NK-92 treated with Interleukin-12 subunit alpha and Interleukin-12 subunit beta, amount 100 ng/mL, for 24 hours (cell line): ENCODE results near the gene PLEKHG4B.
"Not testable (repeated sequence)": the region's sequence is repeated elsewhere in the genome, so short reads cannot be mapped to it uniquely, and the experiment has no call there.

Experiments used
- DNase-seq: peaks from one replicate; lab custom pipeline; 2025; lab: John Stamatoyannopoulos, UW

PLEKHG4B gene

DNA sequence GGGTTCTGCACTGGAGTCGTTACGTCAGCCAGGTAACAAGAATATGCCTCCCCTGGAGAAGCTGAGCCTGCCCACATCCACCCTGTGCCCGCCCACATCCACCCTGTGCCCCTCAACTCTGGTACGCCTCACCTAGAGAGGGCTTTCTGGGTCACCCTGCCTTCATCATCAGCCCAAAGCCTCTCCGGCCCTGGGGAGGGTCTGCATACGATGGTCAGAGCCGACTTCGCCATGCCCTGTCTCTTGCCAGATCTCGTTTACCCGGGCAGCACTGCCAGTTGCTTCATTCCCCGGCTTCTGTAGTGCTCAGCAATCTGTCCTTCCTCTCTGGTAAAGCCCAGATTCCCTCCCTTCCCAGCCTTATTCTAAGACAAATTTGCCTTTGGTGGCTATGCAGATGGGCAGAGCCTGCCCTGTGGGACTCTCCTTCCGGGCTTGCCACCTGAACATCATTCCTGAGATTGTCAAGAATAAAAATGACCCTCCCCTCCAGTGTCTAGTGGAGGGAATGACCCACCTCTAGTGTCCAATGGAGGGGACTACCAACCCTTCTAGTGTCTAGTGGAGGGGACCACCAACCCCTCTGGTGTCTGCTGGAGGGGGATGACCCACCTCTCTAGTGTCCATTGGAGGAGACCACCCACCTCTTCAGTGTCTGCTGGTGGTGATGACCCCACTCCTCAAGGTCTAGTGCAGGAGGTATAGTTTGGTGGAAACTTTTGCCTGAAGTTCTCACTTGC lies 3.4 kb downstream of the PLEKHG4B start:
- DNase-seq: no peak

DNA sequence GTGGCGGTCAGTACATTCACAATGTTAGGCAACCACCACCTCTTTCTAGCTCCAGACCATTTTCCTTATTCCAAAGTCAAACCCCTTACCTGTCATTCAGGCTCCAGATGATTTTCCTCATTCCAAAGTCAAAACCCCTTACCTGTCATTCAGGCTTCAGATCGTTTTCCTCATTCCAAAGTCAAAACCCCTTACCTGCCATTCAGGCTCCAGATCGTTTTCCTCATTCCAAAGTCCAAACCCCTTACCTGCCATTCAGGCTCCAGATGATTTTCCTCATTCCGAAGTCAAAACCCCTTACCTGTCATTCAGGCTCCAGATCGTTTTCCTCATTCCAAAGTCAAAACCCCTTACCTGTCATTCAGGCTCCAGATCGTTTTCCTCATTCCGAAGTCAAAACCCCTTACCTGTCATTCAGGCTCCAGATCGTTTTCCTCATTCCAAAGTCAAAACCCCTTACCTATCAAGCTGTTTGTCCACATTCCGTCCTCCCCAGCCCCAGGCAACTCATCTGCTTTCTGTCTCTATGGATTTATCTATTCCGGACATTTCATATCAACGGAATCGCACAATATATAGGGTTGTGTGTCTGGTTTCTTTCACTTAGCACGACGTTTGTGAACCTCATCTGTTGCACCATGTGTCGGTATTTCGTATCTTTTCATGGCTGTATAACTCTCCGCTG lies 5.2 kb downstream of the PLEKHG4B start:
- no peak for DNase-seq

DNA sequence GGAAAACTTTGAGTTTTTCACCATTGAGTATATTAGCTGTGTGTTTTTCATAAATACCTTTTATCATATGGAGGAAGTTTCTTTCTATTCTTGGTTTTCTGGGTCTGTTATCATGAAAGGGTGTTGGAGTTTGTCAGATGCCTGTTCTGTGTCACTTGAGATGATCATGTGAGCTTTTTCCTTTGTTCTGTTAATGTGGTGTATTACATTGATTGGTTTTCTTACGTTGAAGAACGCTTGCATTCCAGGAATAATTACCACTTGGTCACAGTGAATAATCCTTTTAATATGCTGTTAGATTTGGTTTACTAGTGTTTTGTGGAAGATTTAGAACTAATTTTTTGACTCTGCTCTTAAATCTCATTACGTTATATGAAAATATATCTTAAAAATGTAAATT lies 7.8 kb downstream of the PLEKHG4B start:
- DNase-seq: no peak

DNA sequence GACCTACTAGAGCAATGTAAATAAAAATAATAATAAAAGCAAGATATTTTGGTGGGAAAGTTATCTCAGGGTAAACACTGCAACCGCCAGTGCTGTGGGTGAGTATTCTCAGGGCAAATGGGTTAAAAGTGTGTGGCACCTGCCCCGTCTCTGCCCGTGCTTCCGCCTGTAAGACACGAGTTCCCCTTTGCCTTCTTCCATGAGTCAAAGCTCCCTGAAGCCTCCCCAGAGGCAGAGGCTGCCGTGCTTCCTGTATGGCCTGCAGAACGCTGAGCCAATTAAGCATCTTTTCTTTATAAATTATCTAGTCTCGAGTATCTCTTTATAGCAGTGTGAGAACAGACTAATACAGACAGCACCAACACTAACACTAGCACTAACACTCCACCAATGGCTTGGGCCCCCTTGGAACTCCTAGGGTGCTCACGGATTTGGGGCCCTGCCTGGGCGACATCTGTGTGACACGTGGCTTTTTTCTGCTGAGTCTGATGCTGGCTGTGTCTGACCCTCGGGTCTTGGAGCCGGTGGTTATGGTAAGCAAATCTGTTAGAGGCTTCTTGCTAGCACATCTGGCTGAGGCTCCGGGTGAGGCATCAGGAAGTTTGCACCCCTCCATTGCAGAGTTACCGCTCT lies 10.6 kb downstream of the PLEKHG4B start:
- no peak for DNase-seq

DNA sequence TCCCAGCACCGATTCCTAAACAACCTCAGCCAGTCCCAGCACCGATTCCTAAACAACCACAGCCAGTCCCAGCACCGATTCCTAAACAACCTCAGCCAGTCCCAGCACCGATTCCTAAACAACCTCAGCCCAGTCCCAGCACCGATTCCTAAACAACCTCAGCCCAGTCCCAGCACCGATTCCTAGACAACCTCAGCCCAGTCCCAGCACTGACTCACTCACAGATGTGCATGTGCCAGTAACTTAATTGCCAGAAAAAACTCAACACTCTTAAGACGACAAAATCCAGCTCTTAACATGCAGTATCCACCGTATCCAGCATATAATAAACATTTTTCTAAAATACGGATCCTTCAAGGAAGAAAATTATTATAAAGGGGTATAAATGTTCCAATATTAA lies 12.1 kb downstream of the PLEKHG4B start:
- not testable (repeated sequence) for DNase-seq

DNA sequence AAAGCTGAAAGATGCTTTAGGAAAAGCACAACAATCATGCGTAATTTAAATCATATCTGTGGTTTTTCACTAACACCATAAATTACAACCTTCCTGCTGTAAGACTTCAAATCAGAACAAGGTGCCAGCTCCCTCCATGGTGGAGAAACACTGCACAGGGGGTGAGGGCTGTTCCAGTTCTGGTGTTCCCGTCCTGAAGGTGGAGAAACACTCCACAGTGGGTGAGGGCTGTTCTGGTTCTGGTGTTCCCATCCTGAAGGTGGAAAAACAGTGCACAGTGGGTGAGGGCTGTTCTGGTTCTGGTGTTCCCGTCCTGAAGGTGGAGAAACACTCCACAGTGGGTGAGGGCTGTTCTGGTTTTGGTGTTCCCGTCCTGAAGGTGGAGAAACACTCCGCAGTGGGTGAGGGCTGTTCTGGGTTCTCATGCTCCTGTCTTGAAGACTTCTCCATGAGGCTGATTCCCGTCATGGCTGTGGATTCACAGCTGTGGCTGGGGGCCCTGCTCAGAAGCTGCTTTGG lies 12.9 kb downstream of the PLEKHG4B start:
- no peak for DNase-seq

DNA sequence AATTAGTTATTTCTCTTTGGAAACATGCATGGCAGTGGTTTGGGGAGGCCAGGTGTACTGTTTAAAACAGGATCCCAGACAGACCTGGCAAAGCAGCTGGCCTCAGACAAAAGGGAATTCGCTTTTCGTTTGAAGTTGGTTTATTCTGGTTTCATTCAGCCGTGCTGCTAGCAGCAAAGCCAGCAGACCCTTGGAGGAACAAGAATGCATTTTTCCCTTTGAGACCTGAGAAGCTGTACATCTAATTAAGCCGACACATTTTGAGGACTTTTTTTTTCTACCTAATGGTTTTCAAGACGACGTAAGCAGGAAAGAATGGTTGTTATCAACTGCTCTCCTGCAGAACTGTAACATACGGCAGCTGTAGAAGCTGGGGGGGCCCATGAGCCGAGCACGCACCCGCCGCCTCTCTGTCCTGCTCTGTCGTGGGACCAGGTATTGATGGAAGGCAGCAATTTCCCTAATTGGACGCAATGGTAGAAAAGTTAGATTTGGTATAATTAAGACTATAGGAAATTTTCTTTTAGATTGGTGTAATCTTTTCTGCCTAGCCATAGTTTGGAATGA lies 13.6 kb downstream of the PLEKHG4B start:
- DNase-seq: no peak

DNA sequence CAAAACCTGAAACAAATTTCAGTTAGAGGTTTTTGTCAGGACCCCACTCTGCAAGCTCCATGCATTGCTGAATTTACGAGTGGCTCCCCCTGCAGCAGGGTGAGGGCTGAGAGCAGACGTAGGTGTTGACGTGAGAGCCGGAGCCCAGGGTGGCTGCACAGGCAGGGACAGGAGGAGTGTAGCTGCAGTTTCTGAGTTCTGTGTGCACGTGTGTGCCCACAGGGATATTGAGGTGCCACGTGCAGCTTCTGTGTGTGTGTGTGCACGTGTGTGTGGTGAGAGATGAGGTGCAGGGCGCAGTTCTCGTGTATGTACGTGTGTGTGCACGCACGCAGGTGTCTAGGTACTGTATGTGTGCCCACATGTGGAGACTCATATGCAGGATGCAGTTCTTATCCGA lies 14.6 kb downstream of the PLEKHG4B start:
- DNase-seq: no peak

DNA sequence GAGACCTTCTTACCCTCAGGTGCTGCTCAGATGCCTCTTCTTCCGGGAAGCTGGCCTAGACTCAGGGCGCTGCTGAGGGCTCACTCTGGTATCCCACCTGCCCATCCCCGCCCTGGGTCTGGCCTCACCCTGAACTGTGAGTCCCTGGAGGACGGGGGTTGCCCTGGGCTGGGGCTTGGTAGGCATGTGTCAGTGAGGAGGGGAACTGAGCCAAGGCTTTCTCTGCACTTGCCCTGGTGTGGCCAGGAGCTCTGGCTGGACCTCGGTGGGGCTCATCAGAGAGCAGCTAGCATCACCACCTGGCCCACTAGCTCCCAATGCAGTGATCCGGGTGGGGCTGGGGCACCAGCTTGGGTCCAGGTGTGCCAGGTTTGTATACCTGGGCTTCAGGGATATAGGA lies 15.6 kb downstream of the PLEKHG4B start:
- DNase-seq: no peak

DNA sequence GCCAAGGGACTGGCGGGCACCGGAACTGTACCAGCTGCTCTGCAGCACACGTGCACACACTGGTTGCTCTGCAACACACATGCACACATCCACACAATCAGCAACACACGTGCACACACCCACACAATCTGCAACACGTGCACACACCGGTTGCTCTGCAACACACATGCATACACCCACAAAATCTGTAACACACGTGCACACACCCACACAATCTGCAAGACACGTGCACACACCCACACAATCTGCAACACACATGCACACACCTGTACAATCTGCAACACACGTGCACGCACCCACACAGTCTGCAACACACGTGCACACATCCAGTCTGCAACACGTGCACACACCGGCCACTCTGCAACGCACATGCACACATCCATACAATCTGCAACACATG lies 17.9 kb downstream of the PLEKHG4B start:
- no peak for DNase-seq

DNA sequence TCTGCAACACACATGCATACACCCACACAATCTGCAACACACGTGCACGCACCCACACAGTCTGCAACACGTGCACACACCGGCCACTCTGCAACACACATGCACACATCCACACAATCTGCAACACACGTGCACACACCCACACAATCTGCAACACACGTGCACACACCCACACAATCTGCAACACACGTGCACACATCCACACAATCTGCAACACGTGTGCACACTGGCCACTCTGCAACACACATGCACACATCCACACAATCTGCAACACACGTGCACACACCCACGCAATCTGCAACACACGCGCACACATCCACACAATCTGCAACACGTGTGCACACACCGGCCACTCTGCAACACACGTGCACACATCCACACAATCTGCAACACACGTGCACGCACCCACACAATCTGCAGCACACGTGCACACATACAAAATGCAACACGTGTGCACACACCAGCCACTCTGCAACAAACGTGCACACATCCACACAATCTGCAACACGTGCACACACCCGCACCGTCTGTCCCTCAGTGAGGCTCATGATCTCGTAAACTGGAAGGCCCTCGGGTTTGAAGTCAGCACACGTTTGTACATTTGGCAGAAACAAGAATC lies 18.4 kb downstream of the PLEKHG4B start:
- DNase-seq: no peak

DNA sequence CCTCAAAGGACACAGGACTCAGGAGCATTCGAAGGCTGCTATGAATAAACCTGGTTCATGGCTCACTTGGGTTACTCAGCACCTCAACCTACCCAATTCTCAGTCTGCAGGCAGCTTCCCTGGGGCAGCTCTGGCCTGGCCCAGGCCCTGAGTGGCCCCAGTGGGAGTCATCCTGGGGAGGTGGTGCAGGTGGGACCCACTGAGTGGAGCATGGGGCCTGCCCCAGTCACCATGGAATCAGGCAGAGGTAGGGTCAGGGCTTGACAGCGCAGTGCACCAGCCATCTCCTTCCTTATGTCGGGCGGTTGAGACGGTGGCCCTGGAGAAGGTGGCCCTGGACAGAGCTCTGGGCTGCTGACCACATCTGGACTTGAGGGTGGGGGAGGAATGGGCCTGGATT lies 19.2 kb downstream of the PLEKHG4B start:
- DNase-seq: no peak

DNA sequence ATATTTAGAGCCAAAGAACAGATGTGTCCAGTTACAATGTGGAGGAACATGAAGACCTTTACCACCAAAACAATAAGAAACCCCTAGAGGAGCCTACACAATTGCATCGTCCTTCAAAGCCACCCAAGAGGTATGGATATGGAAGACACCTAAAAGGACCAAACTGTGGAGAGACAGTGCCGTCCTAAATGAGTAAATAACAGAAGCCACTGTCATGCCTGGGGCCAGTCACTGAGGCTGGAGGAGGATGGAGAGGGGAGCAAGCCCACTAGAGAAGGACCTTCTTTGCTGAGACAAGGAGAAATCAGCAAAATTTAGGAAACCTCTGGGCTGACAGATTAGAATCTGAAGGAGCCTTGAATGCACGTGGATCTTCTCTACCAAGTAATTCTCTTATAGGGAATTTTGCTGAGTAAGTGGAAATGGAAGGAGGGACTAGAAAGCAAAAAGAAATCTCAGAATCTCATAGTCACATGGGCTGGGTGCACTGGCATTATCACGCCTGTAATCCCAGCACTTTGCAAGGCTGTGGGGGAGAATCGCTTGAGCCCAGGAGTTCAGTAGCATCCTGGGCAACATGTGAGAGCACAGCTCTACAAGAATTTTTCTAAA lies 27.6 kb downstream of the PLEKHG4B start:
- no peak for DNase-seq

DNA sequence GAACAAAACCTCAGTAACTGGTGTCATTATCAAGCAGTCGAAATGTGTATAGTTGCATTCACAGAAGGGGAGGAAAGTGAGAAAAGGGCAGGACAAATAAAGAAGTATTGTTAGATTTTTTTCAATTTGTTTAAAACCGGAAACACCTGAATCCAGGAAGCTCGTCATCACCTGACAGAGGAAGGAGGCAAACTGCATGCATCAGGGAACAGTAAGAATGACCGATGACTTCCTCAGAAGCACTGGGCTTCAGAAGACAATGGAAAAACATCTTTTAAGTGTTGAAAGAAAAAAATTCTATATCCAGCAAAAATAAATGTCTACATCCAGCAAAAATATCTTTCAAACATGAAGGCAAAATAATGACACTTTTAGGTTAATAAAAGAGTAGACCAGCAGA lies 29.5 kb downstream of the PLEKHG4B start:
- DNase-seq: no peak

DNA sequence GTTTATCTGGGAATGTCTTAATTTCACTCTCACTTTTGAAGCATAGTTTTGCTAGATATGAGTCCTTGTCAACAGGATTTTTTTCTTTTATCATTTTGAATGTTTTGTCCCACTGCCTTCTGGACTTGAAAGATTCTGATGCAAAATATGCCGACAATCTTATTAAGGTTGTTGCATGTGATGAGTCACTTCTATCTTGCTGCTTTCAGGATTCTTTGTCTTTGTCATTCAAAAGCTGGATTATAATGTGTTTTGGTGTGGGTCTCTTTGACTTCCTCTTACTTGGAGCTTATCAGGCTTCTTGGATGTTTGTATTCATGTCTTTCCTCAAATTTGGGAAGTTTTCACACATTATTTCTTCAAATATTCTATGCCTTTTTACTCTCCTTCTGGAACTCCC lies 33.8 kb downstream of the PLEKHG4B start:
- DNase-seq: no peak

DNA sequence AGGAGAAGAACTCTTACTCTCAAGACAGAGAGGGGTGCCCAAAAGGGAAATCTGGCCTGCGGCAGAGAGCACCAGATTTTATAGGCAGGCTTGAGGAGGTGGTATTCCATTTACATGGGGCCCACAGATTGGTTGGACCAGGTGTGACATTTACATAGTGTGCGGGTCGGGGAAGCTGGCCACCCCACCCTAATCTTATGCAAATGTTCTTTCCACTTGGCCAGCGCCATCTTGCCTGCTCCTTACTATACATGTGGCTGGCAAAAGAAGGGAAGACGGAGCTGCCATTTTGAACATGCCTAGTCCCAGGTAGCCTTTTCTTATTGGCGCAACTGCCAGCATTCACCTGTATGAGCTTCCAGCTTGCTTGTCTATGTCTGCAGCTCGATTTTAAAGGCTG lies 34.8 kb downstream of the PLEKHG4B start:
- DNase-seq: no peak

DNA sequence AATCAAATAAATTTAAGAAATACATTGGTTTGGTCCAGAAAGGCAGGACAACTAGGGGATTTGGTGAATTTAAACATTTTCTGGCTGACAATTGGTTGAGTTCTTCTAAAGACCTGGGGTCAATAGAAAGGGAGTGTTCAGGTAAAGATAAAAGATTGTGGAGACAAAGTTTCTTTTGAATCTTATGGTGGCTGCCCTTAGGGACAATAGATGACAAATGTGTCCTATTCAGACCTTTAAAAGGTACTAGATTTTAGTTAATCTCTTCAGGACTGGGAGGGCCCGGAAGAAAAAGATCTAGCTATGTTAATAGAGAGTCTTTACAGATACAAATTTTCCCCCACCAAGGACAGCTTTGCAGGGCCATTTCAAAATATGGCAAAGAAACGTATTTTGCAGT lies 35.9 kb downstream of the PLEKHG4B start:
- DNase-seq: no peak

DNA sequence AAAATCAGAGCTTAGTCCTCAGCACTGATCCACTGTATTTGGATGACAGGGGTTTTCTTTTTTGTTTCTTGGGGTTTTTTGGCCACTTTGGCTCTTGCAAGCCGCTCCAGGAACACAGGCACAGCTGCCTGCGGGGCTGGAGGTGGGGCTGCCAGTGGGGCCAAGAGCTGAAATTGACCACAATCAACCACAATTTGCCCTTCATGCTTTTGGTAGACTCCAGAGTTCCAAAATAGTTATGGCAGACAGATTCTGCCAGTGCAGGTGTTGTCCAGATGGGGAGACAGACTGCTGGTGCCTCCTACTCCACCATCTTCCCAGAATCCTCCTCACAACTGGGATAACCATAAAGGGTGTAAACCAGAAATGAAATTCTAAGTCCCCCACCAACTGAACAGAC lies 36.5 kb downstream of the PLEKHG4B start:
- DNase-seq: no peak

DNA sequence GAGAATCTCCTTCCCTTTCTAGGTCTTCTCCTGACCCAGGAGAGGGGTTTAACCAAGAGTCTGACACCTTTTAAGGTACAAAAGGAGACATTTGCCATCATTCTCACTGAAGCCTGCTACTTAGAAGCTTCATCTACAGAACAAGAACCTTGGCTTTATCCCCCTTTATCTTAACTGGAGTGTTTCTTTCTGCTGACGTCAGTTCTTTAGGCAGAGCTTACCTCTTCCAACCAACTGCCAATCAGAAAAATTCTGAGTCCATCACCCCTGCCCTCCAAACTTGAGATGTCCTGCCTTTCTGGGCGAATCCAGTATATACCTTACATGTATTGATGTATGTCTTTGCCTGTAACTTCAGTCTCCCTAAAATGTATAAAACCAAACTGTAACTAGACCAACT lies 37.2 kb downstream of the PLEKHG4B start:
- DNase-seq: no peak

DNA sequence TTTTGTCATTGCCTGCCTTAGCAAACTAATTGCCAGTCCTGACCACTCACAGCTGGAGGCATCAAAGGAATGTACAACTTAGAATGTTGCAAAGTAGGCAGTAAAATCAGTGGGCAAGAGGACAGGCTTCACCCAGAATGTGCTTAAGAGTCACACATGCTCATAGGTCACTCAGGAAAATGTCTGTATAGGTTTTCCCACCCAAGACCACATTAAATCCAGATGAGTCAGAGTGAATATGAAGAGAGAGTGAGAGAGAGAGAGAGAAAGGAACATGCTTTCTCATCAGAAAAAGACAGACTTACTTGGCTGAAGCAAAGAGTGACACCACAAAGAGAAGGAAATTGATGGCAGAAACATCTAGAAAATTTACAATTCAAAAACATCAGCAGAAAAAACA lies 37.9 kb downstream of the PLEKHG4B start:
- no peak for DNase-seq

DNA sequence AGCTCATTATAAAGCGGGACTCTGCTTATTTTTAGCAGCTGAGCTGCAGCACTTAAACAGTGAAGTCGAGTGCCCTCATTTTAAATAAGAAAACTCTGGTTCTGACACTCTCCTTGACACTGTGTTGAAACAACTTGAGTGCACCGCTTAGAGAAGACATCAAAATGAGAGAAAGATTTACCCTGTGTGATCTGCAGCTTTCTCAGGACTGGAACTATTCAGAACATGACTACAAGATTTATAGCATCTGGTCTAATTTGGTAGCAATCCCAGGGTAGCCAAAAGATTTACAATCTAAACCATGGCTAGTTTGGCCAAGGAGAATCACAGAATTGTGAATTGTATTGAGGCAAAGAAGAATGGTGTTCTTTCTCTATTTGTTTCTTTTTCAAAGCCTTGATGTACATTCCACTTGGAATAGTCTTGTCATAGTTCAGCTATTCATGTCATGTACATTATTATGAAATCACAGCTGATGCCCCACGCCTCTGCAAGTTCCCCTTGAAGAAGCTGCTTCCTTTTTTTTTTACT lies 38.7 kb downstream of the PLEKHG4B start:
- DNase-seq: no peak

DNA sequence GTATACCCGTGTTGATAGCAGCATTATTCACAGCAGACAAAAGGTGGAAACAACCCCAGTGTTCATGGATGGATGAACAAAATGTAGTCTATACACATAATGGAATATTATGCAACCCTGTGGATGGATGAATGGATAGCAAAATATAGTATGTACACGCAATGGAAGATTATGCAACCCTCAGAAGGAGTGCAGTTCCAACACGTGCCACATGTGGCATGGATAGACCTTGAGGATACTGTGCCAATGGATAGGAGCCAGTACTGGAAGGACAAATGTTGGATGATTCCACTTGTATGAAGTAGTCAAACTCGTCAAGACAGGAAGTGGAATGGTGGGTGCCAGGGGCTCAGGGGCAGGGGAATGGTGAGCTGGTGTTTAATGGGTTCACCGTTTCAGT lies 44.9 kb downstream of the PLEKHG4B start:
- DNase-seq: no peak
